GM21390 (cell line): ENCODE data around the gene NSUN2.

Source experiments
- ATAC-seq: cut with Tn5 transposase; IDR thresholded peaks from one replicate; pipeline ENCODE4 v1.9.1; 2021; ENCODE audit not compliant: unreplicated experiment

Gene NSUN2

DNA sequence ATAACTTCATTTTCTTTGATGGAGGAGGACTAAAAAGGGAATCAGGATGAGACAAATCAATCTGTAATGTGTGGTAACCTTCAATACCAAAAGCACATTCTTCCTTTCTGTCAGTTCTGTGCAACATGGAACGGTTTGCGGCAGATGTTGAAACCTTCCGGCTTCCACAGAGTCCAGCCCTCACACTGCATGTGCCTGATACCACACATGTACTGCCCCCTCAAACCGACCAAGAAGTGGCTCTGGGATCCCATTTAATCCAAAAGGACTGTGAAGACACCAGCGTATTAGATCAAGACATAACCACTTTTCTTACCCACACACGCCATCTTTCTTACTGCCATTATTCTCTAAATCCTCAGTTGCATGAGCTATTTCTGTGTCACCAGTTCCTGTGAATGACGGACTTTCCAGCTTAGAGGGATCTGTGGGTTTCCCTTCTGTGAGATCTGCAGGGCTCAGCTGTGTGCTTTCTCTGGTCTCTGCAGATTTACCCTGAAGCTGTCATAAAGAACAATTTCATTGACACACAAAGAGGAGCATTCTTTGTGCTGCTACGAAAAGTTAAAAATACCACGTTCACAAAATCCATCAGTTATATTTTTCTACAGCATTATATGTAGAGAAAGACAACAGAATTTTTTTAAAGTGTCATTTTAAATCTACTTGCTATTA is 25.8 kb downstream of the NSUN2 start:
- no peak for ATAC-seq

DNA sequence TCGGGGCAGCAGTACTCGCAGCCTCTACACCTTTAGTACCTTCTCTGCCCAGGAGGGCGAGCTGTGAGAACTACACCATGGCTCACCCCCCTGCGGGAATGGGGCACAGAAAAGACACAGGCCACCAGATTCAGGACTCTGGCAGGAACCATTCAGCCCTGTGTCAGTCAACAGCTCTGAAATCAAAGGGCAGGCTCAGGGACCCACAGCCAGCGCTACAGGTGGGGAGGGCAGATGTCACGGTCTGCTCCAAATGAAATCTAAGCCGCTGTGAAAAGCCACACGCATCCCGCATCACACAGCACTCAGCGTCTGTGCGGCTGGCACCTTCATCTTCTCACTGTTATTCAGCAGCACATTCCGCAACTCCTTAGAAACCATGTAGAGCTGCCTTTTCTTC is 27.9 kb downstream of the NSUN2 start:
- no peak for ATAC-seq

DNA sequence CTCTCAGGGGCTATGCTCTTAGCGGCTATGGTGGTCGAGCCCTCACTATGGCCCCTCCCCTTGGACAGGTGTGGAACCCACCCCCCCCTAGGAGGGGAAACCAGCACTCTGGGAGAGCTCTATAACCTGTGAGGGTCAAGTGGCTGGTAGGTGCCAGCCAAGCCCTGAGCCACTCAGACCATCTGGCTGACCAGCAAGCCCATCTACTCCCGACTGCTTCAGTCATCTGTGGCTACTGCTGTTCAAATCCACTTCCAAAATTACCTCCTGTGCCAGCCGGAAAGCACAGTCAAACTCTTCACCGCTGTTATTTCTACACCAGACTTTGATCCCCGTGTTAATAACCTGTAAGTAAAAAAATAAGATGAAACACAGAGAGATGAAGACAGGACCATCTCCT is 28.5 kb downstream of the NSUN2 start:
- ATAC-seq: no peak

DNA sequence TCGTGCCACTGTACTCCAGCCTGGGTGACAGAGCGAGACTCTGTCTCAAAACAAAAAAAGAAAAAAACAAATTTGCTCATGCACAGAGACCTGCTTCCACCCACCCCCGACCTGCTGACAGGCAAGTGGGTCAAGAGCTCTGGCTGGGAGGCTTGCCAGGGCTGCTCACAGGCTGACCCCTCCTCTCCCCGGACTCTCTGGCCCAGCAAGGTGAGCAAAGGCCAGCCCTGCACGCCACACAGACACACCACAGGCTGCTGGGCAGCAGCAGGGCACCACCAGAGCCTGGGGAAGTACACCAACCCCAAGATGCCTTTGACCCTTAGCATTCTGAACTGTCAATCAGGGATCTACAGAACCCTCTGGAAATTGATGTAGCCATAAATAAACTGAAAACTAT is 29.2 kb downstream of the NSUN2 start:
- ATAC-seq: no peak

DNA sequence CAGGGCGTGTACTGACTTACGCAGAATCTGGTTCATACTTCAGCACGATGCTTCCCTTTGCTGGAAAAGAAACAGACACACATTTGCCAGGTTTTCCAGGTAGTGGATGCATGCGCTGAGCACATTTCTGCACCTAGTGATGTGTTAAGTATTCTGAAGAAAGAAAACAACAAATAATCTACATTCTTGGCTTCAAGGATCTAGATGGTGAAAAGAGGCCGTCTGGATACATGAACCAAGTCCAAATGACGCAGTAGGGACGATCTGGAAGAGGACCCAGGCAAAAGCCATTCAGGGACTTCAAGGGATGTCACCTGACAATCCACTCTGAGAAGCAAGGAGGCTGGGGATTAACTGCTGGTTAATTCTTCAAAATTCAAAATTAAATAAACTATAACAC is 30.4 kb downstream of the NSUN2 start:
- ATAC-seq: no peak

DNA sequence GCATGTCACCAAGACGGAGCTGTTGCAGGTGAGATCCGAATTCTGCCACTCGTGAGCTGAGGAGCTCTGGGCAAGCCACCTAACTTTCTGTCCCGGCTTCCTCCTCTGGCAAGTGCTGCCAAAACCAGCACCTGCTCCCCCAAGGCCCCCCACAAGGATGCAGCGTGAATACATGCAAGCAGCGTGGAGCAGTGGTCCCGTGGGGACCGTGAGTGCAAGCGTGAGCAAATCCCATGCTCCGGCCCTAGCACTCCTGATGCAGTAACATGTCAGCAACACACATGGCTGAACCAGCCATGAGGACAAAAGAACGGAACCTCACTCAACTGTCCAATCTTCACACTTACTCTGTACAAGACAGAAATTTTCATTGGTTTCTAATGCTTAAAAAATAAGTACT is 31.0 kb downstream of the NSUN2 start:
- ATAC-seq: no peak

DNA sequence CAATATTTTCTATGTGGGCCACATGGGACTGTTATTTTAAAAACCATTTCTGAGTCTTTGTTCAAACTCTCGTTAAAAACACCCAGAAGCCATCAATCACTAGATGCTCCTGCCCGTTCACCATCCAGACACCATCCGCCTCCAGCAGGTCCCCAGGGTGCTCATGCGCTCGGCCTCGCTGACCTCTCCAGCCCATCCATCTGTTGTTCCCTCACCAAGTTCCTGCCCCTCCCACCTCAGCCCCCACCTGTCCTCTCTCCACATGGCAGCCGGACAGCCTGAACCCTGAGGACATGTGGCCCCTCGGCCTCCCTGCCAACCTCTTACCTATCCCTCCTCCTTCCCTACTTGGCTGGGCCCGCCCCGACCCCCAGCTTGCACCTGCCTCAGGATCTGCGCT is 31.6 kb downstream of the NSUN2 start:
- no peak for ATAC-seq

DNA sequence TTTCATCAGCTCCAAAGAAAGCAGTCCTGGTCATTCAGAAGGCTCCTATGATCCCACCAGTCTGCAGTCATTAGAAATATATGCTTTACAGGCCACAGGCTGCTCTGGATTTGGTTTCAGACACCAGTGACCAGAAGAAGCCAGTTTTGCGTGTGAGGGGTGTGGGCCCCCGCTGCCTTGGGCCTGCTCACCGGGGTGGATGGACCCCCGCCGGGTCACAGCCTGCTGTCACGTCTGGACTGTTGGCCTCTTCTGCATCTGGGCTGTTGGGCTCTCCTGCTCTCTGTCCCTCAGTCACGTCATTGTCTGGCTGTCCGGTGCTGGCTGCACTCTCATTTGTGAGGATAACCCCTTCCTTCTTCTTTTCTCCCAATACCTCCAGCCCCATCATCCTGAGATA is 33.1 kb downstream of the NSUN2 start:
- no peak for ATAC-seq

DNA sequence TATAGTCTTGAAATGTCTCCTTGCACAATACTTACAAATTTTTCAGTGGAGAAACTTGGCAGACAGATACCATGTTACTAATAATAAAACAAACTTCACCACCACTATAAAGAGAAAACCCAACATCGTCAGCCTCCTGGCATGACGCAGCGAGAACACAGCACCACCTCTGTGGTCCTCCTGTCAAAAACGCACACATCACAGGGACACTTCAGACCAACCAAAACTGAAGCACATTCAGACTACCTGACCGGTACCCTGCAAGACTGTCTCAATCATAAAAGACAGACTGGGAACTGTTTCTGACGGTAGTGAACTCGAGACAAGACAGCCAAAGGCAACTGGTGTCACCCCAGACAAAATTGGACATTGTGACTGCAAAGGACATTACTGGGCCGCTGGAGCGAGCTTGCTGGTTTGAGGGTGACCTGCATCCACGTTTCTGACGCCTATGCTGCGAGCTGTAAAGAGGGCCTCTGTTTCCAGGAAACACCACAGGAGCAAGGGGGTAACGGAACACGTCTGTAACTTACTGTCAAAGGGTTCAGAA is 34.4 kb downstream of the NSUN2 start:
- ATAC-seq: no peak

DNA sequence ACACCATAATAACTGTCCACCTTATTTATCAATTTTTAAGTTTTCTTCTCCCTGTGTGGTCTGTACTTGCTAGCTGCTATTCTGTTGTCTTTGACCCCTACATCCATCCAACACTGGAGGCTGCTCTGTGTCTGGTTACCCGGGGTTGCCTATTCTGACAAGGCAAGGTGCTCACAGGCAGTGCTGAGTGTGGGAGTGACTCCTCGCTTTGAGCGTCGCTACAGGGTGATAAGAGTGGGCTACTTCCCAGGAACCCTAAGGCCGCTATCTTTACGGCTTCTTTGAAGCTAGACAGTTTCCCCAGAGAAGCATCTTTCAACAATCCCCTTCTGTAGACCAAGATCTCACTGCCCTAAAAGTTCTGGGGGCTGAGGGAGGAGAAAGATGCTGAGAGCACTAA is 35.3 kb downstream of the NSUN2 start:
- ATAC-seq: no peak

DNA sequence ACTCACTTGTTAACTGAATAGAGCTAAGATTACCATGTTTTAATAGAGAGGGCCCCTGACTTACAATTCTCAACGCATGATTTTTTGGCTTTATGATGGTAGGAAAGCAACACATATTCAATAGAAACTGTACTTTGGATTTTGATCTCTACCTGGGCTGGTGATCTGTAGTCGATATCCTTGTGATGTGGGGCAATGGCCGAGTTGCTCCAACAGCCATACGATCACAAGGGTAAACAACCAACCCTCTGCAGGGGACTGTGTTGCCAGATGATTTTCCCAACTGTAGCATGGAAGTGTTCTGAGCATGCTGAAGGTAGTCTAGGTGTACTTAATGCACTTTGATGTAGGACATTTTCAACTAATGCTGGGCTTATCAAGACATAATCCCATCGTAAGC is 36.5 kb downstream of the NSUN2 start:
- no peak for ATAC-seq

DNA sequence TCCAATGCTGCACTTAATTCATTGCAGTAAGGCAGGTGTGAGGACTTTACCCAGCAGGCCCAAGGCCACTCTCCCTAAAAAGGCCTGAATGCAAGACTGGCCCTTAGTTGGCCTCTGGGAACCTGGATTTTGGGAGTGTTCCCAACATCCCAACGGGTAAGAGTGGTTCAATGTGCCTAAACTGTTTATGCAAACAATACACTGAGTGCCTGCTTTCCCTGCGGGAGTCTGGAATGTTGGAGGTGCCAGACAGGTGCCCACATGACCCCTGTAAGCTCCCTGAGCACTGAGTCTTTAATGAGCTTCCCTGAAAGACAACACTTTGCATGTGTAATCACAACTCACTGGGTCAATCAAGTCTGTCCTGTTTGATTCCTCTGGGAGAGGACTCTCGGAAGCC is 37.4 kb downstream of the NSUN2 start:
- no peak for ATAC-seq

DNA sequence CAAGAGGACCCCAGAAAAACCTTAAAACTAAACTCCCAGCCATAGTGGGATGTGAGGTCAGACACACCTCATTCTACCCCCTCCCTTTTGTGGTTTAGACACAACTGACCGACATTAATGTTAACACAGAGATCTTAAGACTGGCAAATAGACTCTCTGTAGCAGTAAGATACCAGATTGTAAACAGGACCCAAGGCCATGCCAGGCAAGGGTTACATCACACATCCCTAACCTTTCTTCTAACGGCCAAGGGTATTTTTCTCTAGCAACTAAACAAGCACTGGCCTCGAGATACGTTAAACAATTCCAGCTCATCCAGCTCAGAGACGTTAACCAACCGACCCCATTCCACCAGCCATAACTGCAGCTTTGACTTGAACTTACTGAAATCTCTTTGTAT is 38.8 kb downstream of the NSUN2 start:
- no peak for ATAC-seq

DNA sequence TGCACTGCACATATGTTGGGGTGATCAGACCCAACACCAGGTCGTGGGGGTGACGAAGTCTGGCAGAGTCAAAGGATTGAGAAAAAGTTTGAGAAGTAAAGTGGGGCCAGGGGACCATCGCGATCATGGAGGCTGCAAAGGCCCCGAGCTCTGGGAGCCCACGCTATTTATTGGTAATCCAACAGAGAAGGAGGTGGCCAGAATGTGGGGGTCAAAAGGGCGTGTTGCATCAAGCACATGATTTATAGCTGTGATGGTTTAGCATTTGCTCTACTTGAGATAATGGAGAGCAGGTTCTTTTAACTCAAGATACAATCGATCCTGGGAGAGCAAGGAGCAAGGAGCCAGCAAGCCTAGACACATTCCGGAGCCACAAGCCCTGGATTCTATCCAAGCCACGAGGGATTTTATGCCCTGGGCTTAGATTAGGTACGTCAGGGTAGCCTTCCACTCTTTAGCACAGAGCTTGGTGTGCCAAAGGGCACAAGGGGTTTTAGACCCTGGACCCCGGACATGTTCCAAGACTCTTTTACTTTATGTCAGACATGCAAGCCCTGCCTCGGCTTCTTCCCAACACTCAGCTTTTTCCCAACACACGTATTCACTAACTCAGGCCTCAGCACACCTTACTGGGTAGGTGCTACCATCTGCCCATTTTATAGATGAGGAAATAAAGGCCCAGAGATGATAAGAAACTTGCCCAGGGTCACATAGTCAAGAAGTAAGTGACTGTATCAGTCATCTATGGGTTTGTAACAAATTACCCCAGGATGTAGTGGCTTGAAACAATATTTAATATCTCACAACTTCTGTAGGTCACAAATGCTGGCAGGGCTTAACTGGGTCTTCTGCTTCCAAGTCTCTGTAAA is 39.5 kb downstream of the NSUN2 start:
- no peak for ATAC-seq

DNA sequence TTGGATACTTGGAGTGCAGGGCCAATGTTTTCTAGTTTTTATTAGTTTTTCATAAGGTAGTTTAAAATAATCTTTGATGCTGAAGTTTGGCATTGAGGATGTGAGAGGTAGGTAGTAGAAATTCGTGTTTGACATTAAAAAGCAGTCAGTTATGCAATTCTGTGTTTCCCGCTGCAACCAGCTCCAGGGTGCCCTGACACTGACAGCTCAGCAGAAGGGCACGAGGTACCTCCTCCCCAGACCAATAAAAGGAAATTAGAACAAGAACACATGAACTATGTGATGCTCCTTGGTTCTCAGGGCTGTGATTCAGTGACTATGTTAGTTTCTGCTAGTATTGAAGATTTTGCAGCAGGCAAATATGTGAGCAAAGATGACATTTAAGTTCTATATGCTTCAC is 40.2 kb downstream of the NSUN2 start:
- no peak for ATAC-seq

DNA sequence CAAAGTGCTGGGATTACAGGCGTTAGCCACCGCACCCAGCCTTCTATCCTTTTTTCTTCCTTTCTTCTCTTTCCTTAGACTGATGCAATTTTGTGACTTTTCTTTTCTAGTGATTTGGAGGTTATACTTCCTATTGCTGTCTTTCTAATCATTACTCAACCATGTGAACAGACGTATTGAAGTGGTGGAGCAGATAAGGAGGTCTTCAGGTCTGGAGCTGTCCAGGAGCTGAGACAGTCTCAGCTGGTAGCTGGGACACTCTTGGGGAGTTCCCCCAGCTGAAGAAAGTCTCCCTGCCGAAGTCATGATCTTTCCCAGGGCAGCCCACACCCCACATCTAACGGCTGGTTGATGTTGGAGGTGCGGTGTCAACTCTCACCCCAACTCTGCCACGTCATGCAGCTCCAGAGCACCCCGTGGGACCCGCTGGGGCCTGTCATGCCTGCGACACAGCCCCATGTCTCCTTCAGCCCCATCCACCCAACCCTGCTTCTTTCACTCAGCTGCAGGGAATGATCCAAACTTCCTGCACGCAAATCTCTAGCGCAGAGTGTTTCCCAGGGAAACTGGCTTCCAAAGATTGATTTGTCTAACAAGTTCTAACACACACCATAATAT is 41.1 kb downstream of the NSUN2 start:
- no peak for ATAC-seq

DNA sequence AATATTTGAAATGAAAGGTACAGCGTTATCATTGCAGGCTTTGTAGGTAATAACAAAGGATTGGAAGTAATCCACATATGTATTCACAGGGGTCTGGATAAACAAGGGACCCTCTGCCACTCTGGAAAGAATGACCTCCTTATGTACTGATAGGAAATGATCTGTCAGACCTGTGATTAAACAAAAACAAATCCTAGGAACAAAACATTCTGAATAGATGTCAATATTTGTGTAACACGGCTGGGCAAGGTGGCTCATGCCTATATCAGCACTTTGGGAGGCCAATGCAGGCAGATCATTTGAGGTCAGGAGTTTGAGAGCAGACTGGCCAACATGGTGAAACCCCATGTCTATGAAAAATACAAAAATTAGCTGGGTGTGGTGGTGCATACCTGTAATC is 42.3 kb downstream of the NSUN2 start:
- no peak for ATAC-seq

DNA sequence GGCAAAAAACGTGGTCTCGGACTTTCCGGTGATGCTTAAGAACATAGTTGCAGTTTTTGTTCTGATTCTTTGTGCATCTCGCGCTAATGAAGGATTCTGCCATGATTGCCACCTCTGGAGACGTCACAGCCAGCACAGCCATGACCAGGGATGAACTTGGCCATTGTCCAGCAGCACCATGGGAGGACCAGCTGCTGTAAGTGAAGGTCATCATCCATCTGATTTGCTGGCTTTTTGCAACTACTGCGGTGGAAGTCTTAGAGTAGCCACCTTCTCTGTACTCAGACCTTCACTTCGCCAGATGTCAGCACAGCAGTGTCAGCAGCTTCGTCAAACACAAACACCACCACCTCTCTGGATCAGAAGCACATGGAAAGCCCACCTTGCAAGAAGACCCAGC is 45.7 kb downstream of the NSUN2 start:
- ATAC-seq: no peak

DNA sequence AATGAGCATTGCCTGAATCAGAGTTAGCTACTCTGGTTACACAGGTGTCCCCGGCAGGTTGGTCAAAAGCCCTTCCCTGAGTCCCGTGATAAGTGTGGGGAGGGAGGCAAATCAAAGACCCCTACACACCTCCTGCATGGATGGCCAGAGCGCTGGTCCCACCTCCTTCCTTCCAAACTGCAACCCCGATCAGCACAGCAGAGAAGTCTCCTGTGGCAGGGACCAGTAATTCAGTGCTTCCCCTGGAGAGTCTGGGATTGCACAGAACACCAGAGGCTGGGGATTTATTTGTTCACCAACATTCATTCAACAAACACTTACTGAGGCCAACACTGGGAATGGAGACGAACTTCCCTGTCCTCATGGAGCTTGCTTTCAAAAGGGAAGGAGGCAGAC is 46.2 kb downstream of the NSUN2 start:
- no peak for ATAC-seq

DNA sequence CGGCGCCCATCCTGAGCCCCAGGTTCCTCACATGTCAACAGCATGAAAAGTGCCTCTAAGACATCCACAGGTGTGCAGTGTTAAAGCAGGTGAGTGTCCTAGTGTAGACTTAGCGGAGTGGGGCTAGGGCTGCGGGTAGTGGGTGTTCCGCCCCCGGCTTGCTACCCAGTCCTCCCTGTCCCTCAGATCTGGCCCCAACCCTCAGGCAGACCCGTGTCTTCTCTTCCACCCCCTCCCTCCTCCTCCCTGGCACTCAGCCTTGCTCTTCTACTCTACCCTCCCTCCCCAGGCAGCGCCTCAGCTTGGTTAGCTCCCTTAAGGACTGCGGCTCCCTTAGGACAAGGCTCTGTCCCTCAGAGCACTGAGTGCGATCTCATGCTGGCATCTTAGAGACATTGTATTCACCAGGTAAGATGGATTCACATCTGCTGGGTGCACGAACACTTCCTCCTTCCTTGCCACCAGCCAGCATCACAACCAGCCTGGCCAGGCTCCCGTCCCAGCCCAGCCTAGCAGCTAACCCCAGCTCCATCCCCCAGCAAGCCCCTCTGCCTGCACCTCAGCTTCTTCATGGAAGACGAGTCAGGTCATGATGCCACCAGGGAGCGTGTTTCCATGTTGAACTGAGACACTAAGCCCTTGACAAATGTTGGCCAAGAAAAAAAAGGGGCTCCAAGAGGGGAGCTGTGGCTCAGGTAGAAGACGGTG is 46.8 kb downstream of the NSUN2 start:
- ATAC-seq: no peak

DNA sequence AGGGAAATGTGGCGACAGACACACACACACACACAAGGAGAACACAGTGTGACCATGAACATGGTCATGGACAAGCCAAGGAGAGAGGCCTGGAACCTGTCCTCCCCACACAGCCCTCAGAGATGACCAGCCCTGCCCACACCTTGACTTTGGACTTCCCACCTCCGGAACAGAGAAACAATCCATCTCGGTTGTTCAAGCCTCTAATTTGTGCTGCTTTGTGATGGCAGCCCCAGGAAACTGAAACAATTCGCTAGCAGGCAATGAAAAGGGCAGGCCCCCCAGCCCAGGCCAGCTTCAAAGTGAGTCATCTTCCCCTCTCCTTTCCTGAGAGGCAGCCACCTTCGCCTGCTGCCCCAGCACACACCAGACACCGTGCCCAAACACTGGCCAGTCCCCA is 47.7 kb downstream of the NSUN2 start:
- ATAC-seq: no peak
